Body of pancreas (tissue), 4 donors: Measurements from ENCODE around the gene PDYN.

Experiments used
- POLR2A ChIP-seq, 3 donors: fragments of 450-650 bp; IDR thresholded peaks; one replicate each; pipeline ENCODE4 v1.6.1; 2016; ENCODE audit warnings: antibody characterized with exemption in 3 of 3, mild to moderate bottlenecking in 2 of 3
- TF ChIP-seq, protein P1 (sequence below), 7 experiments: fragments of 450-650 bp in 4 of 7; fragments of 200-600 bp in 3 of 7; sonication (generic) in 3 of 7; IDR thresholded peaks; one replicate each; pipeline ENCODE4 v1.5.1; 2016 to 2019; ENCODE audit warnings: antibody characterized with exemption in 7 of 7

- TF ChIP-seq, protein P1, sequence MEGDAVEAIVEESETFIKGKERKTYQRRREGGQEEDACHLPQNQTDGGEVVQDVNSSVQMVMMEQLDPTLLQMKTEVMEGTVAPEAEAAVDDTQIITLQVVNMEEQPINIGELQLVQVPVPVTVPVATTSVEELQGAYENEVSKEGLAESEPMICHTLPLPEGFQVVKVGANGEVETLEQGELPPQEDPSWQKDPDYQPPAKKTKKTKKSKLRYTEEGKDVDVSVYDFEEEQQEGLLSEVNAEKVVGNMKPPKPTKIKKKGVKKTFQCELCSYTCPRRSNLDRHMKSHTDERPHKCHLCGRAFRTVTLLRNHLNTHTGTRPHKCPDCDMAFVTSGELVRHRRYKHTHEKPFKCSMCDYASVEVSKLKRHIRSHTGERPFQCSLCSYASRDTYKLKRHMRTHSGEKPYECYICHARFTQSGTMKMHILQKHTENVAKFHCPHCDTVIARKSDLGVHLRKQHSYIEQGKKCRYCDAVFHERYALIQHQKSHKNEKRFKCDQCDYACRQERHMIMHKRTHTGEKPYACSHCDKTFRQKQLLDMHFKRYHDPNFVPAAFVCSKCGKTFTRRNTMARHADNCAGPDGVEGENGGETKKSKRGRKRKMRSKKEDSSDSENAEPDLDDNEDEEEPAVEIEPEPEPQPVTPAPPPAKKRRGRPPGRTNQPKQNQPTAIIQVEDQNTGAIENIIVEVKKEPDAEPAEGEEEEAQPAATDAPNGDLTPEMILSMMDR (IDR thresholded peaks at IDR 0.05): peak; percentile 74 to 93 (median 85)
- no peak for TF ChIP-seq POLR2A (IDR thresholded peaks at IDR 0.05)
Measured at GRCh38 chr20:1965520-1966351, 28.1 kb downstream of the PDYN start.
